ENCODE measurements around the gene FOXL3. TPM values are rescaled to one million over a fixed set of nuclear protein-coding genes. Genes with fewer than 3 reads are reported as not detected.

The FOXL3 gene
- total RNA-seq, 1 experiment from 2014 or later: not detected

DNA sequence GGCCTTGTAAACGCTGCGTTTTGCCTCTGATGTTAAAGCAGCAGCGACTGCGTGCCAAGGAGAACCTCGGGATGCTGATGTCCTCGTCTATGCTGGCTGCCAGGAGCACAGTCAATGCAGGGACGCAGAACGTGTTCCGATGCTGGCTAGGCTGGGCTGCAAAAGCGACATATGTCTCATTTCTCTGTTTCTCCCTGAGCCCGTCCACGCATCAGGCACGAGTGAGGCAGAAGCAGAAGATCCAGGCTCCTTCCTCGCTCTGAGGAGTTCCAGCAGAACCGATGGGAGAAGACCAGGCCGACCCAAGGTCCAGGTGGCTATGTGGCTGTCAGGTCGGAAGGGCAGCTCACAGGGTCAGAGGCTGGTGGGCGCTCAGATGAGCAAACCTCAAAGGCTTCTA lies 3.7 kb upstream of the FOXL3 start:
- H3K9me3 Mint-ChIP-seq: peaks cover 5% of the 10 kb centered on the region; the same call in 1 of the 2 replicates
- CTCF ChIA-PET: no interaction called here
- no peak overlapping the region for H3K4me3 Mint-ChIP-seq
- ATAC-seq (no peak), DNase-seq (ENCODE audit: low spot score) (no peak)
- POLR2A ChIA-PET: no interaction called here
- H3K27me3 Mint-ChIP-seq (ENCODE audit: low read depth): peaks cover 40% of the 10 kb centered on the region
- H3K36me3 Mint-ChIP-seq: 0 out of 2 replicates have a peak, but pooled peaks cover 3% of the 10 kb centered on the region
- no peaks in the 10 kb centered on the region for H3K4me1 Mint-ChIP-seq
- H3K27ac Mint-ChIP-seq: no peak overlapping the region
- TF ChIP-seq ZNF396 (CRISPR knock-in tag; IDR thresholded peaks at IDR 0.05; ENCODE audit: borderline replicate concordance) (no peak), JUN (CRISPR knock-in tag; IDR thresholded peaks at IDR 0.05) (no peak), ETV6 (CRISPR knock-in tag; IDR thresholded peaks at IDR 0.05) (no peak), IRF2 (CRISPR knock-in tag; IDR thresholded peaks at IDR 0.05; ENCODE audit: borderline replicate concordance, low read depth) (no peak), CREM (CRISPR knock-in tag; IDR thresholded peaks at IDR 0.05) (no peak), FOXP4 (CRISPR knock-in tag; IDR thresholded peaks at IDR 0.05) (no peak), ESRRA (CRISPR knock-in tag; IDR thresholded peaks at IDR 0.05; ENCODE audit: borderline replicate concordance) (no peak)

DNA sequence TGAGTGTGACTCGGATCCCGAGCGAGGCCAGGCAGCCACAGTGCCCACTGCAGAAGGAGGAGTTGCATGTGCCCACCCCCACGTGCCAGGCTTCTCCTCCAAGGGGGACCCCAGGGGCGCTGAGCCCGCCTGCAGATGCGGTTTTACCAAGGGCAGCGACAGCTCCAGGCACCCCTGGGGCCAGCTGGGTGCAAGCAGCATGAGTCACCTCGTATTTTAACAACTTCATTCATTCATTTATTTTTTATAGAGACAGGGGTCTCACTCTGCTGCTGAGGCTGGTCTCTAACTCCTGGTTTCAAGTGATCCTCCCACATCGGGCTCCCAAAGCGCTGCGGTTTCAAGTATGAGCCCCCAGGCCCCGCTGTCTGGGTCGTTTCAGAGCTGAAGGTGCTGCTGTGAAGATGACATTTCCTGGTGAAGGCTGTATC lies 1.3 kb upstream of the FOXL3 start:
- peaks cover 63% of the 10 kb centered on the region for H3K27me3 Mint-ChIP-seq (ENCODE audit: low read depth)
- DNase-seq (ENCODE audit: low spot score) (no peak), ATAC-seq (no peak)
- POLR2A ChIA-PET: no interaction called here
- H3K4me3 Mint-ChIP-seq: peak overlapping the region; percentile 58
- TF ChIP-seq, protein P1, sequence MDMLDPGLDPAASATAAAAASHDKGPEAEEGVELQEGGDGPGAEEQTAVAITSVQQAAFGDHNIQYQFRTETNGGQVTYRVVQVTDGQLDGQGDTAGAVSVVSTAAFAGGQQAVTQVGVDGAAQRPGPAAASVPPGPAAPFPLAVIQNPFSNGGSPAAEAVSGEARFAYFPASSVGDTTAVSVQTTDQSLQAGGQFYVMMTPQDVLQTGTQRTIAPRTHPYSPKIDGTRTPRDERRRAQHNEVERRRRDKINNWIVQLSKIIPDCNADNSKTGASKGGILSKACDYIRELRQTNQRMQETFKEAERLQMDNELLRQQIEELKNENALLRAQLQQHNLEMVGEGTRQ (CRISPR knock-in tag; IDR thresholded peaks at IDR 0.05): no peak
- TF ChIP-seq FOXP4 (CRISPR knock-in tag; IDR thresholded peaks at IDR 0.05) (no peak), GTF2I (CRISPR knock-in tag; conservative IDR thresholded peaks at IDR 0.05) (no peak), CTCF (IDR thresholded peaks at IDR 0.05) (no peak), ZNF423 (CRISPR knock-in tag; IDR thresholded peaks at IDR 0.05) (no peak), ATF3 (CRISPR knock-in tag; conservative IDR thresholded peaks at IDR 0.05) (no peak), ZBTB43 (CRISPR knock-in tag; IDR thresholded peaks at IDR 0.05) (no peak), TP53 (CRISPR knock-in tag; IDR thresholded peaks at IDR 0.05) (no peak)
- TF ChIP-seq, protein P2, sequence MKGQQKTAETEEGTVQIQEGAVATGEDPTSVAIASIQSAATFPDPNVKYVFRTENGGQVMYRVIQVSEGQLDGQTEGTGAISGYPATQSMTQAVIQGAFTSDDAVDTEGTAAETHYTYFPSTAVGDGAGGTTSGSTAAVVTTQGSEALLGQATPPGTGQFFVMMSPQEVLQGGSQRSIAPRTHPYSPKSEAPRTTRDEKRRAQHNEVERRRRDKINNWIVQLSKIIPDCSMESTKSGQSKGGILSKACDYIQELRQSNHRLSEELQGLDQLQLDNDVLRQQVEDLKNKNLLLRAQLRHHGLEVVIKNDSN (CRISPR knock-in tag; IDR thresholded peaks at IDR 0.05): no peak
- TF ChIP-seq, protein P3, sequence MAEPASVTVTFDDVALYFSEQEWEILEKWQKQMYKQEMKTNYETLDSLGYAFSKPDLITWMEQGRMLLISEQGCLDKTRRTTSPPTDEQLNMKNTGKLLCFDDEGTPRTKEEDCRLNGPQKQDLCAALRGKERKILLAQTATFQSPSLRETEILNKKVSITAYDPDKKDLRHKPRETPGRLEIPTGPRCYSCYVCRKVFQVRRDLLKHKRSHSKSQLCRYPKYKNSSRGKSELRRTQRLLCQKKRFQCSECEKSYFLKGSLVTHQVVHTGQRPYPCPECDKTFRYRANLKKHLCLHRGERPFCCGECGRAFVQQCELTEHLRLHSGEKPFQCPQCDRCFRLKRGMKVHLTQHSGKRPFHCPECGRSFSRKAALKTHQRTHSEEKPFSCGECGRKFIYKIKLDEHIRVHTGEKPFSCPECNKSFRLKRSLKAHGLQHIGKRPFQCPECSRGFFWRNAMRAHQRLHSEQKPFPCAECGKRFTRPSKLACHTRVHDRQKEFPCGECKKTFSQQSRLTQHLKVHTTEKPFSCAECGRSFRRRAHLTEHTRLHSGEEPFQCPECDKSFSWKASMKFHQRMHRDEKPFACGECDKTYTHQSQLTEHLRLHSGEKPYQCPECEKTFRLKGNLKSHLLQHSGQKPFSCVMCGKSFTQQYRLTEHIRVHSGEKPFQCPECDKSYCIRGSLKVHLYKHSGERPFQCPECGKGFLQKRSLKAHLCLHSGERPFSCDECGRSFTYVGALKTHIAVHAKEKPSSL (CRISPR knock-in tag; conservative IDR thresholded peaks at IDR 0.05): no peak
- H3K36me3 Mint-ChIP-seq: no peaks in the 10 kb centered on the region
- H3K9me3 Mint-ChIP-seq: no peaks in the 10 kb centered on the region
- CTCF ChIA-PET: interaction anchor here (0.9 to 1.5 kb wide), 2 partner anchors 22 to 33 kb away, joined by 3 to 6 read pairs; no protein-coding TSS in a partner anchor
- no peak overlapping the region for H3K27ac Mint-ChIP-seq
- H3K4me1 Mint-ChIP-seq: no peaks in the 10 kb centered on the region
